HepG2 (cell line): ENCODE data around the gene CCDC183. TPM values are rescaled to one million over a fixed set of nuclear protein-coding genes. Genes with fewer than 3 reads are reported as not detected.

Experiments
- ATAD3A ChIP-seq: sonication (generic); formaldehyde crosslinking; IDR thresholded peaks from 2 replicates; pipeline ENCODE4 v1.4.0; 2020; ENCODE audit warnings: missing genetic modification reagents
- CHD2 ChIP-seq: IDR thresholded peaks from 2 replicates; pipeline ENCODE4 v1.6.1; 2011; ENCODE audit warnings: low read depth, low read length, improper control_type of control experiment
- EP300 ChIP-seq, 3 experiments: sonication (generic) in 1 of 3; formaldehyde crosslinking in 1 of 3; IDR thresholded peaks; 2 replicates each; pipeline versions ENCODE4 v1.5.1 to v1.6.1; 2011 to 2020; ENCODE audit warnings: low read depth in 2 of 3, low read length in 2 of 3, borderline replicate concordance in 1 of 3, improper control_type of control experiment in 1 of 3, mild to moderate bottlenecking in 1 of 3, missing genetic modification reagents in 1 of 3, moderate library complexity in 1 of 3
- FOXC1 ChIP-seq: sonication (generic); formaldehyde crosslinking; IDR thresholded peaks from 2 replicates; pipeline ENCODE4 v1.8.0; 2022; ENCODE audit warnings: mild to moderate bottlenecking, missing genetic modification reagents, borderline replicate concordance
- GABPA ChIP-seq, 2 experiments: IDR thresholded peaks; 2 replicates each; pipeline ENCODE4 v1.6.1; 2011 to 2016; ENCODE audit warnings: low read depth in 2 of 2, low read length in 1 of 2, missing biosample characterization in 1 of 2, missing genetic modification characterization in 1 of 2
- HNF4G ChIP-seq, 2 experiments: sonication (generic) in 1 of 2; formaldehyde crosslinking in 1 of 2; IDR thresholded peaks; 2 replicates each; pipeline versions ENCODE4 v1.4.0 to v1.6.1; 2011 to 2020; ENCODE audit warnings: borderline replicate concordance in 2 of 2, low read depth in 2 of 2, mild to moderate bottlenecking in 2 of 2, low read length in 1 of 2, missing genetic modification reagents in 1 of 2, moderate library complexity in 1 of 2
- IRF2 ChIP-seq: IDR thresholded peaks from 2 replicates; pipeline ENCODE4 v1.6.1; 2018; ENCODE audit warnings: missing genetic modification reagents, missing compliant biosample characterization
- KLF9 ChIP-seq: IDR thresholded peaks from 2 replicates; pipeline ENCODE4 v1.6.1; 2016; ENCODE audit warnings: low read depth
- MXI1 ChIP-seq: IDR thresholded peaks from 3 replicates; pipeline ENCODE4 v1.6.1; 2012; ENCODE audit warnings: low read depth, low read length, inconsistent platforms, borderline replicate concordance
- NONO ChIP-seq, 2 experiments: fragments of 450-650 bp in 1 of 2; sonication (generic) in 1 of 2; formaldehyde crosslinking in 1 of 2; IDR thresholded peaks in 1 of 2; conservative IDR thresholded peaks in 1 of 2; 2 replicates each; pipeline versions ENCODE4 v1.6.1 to v1.8.0; 2017 to 2022; ENCODE audit warnings: mild to moderate bottlenecking in 1 of 2, missing genetic modification reagents in 1 of 2, moderate library complexity in 1 of 2
- ONECUT2 ChIP-seq: sonication (generic); formaldehyde crosslinking; IDR thresholded peaks from 2 replicates; pipeline ENCODE4 v1.4.0; 2020; ENCODE audit warnings: missing genetic modification reagents
- PHB2 ChIP-seq: fragments of 450-650 bp; IDR thresholded peaks from 2 replicates; pipeline ENCODE4 v1.6.1; 2018; ENCODE audit not compliant: partially characterized antibody
- RARA ChIP-seq: IDR thresholded peaks from 2 replicates; pipeline ENCODE4 v1.6.1; 2016; ENCODE audit warnings: missing genetic modification reagents, missing compliant biosample characterization
- SMYD3 ChIP-seq: sonication (generic); formaldehyde crosslinking; IDR thresholded peaks from 2 replicates; pipeline ENCODE4 v1.8.1; 2023; ENCODE audit warnings: mild to moderate bottlenecking, missing genetic modification reagents
- SOX5 ChIP-seq: IDR thresholded peaks from 2 replicates; pipeline ENCODE4 v1.6.1; 2016; ENCODE audit warnings: borderline replicate concordance
- SP4 ChIP-seq: sonication (generic); formaldehyde crosslinking; IDR thresholded peaks from 2 replicates; pipeline ENCODE4 v1.8.1; 2023; ENCODE audit warnings: mild to moderate bottlenecking, missing genetic modification reagents
- THAP11 ChIP-seq: IDR thresholded peaks from 2 replicates; pipeline ENCODE4 v1.6.1; 2016; ENCODE audit warnings: missing biosample characterization, missing genetic modification reagents
- ZBTB1 ChIP-seq: sonication (generic); formaldehyde crosslinking; IDR thresholded peaks from 2 replicates; pipeline ENCODE4 v1.4.0; 2020; ENCODE audit warnings: missing genetic modification reagents, borderline replicate concordance
- ZFYVE20 ChIP-seq: sonication (generic); formaldehyde crosslinking; IDR thresholded peaks from 2 replicates; pipeline ENCODE4 v1.8.0; 2023; ENCODE audit warnings: low read depth, mild to moderate bottlenecking, moderate library complexity, missing genetic modification reagents, borderline replicate concordance
- ZNF275 ChIP-seq: sonication (generic); formaldehyde crosslinking; IDR thresholded peaks from 2 replicates; pipeline ENCODE4 v1.8.0; 2022; ENCODE audit warnings: missing genetic modification reagents, mild to moderate bottlenecking, inconsistent platforms, borderline replicate concordance
- ZNF326 ChIP-seq: sonication (generic); formaldehyde crosslinking; IDR thresholded peaks from 2 replicates; pipeline ENCODE4 v1.4.0; 2020; ENCODE audit warnings: missing genetic modification reagents, borderline replicate concordance
- ZNF468 ChIP-seq: sonication (generic); formaldehyde crosslinking; IDR thresholded peaks from 2 replicates; pipeline ENCODE4 v1.8.0; 2022; ENCODE audit warnings: mild to moderate bottlenecking, moderate library complexity, missing genetic modification reagents
- ZNF546 ChIP-seq: sonication (generic); formaldehyde crosslinking; conservative IDR thresholded peaks from 2 replicates; pipeline ENCODE4 v1.8.1; 2023; ENCODE audit warnings: mild to moderate bottlenecking, missing genetic modification reagents
- ZNF558 ChIP-seq: sonication (generic); formaldehyde crosslinking; IDR thresholded peaks from 2 replicates; pipeline ENCODE4 v1.9.0; 2022; ENCODE audit warnings: mild to moderate bottlenecking, missing genetic modification reagents, borderline replicate concordance
- ZNF784 ChIP-seq: sonication (generic); formaldehyde crosslinking; IDR thresholded peaks from 2 replicates; pipeline ENCODE4 v1.5.1; 2020; ENCODE audit warnings: missing genetic modification reagents, mild to moderate bottlenecking, borderline replicate concordance
- polyA plus RNA-seq, 8 experiments: library from polyadenylated mRNA; depleted of rRNA in 3 of 8; stranded (reverse) in 7 of 8; unstranded in 1 of 8; fragments of >200 nt; fragmentation: Illumina TruSeq in 4 of 8; extraction: Trizol in 4 of 8; gene quantifications; 2 replicates each; pipeline versions ENCODE4 v1.2.1 to v1.2.3, GENCODE V29; 2011 to 2016; ENCODE audit warnings: low read depth in 4 of 8, missing spikeins in 1 of 8, mixed read lengths in 1 of 8; ENCODE audit not compliant: insufficient read depth in 1 of 8
- total RNA-seq, 5 experiments: library from RNA; depleted of rRNA; stranded (reverse); fragments of >200 nt; fragmentation: Illumina TruSeq; extraction: Trizol; gene quantifications; 2 replicates each; pipeline ENCODE4 v1.2.3, GENCODE V29; 2016; ENCODE audit warnings: low read depth in 1 of 5
- TF ChIP-seq, protein P1 (sequence below): sonication (generic); formaldehyde crosslinking; conservative IDR thresholded peaks from 2 replicates; pipeline ENCODE4 v1.8.0; 2022; ENCODE audit warnings: low read depth, missing genetic modification reagents

The CCDC183 gene
- total and polyA plus RNA-seq, 2 of the 13 experiments (the other 11 are each of a cell fraction or from before 2014, with no cell fraction given), result 5.0 to 66.4 TPM

DNA sequence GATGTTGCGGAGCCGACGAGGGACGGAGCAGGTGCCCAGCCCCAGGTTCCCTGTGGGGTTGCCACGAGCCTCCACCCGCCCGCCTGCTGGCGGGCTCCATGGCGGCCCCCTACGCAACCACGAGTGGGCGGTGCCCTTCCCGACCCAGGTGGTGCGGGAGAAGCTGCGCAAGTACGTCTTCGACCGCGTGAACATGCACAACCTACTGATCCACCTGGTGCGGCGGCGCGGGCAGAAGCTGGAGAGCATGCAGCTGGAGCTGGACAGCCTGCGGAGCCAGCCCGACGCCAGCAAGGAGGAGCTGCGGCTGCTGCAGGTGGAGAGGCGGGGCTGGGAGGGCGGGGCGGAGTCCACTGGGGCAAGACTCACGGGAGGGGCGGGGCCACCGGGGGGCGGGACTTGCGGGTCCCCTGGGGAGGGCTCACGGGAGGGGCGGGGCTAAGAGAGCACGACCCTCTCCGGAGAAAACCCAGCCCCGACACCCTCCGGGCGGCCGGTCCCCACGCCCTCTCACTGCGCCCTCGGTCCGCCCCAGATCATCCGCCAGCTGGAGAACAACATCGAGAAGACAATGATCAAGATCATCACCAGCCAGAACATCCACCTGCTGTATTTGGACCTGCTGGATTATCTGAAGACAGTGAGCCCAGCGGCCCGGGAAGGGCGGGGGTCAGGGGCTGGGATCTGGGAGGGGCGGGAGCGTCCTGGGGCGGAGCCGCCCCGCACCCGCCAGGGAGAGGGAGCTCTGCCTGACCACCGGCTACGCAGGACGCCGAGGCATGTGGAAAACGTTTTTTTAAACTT is 3.9 kb downstream of the CCDC183 start (continued):
- no peak for TF ChIP-seq ZNF784 (CRISPR knock-in tag)
- TF ChIP-seq ONECUT2 (CRISPR knock-in tag), result no peak
- no peak for TF ChIP-seq SMYD3 (CRISPR knock-in tag)
- no peak for TF ChIP-seq NONO (IDR thresholded peaks at IDR 0.05)
- TF ChIP-seq NONO (CRISPR knock-in tag; conservative IDR thresholded peaks at IDR 0.05), result no peak; the same call in 1 of the 2 replicates
- TF ChIP-seq ZFYVE20 (CRISPR knock-in tag), result no peak
- TF ChIP-seq ZNF275, result no peak
- no peak for TF ChIP-seq ZNF546
- TF ChIP-seq RARA (CRISPR knock-in tag), result peak; percentile 8; the same call in 1 of the 2 replicates
- no peak for TF ChIP-seq ZNF468
- no peak for TF ChIP-seq GABPA (IDR thresholded peaks at IDR 0.05; ENCODE audit: low read depth, low read length)
- TF ChIP-seq GABPA (CRISPR knock-in tag; IDR thresholded peaks at IDR 0.05; ENCODE audit: low read depth), result no peak
- TF ChIP-seq, protein P1, sequence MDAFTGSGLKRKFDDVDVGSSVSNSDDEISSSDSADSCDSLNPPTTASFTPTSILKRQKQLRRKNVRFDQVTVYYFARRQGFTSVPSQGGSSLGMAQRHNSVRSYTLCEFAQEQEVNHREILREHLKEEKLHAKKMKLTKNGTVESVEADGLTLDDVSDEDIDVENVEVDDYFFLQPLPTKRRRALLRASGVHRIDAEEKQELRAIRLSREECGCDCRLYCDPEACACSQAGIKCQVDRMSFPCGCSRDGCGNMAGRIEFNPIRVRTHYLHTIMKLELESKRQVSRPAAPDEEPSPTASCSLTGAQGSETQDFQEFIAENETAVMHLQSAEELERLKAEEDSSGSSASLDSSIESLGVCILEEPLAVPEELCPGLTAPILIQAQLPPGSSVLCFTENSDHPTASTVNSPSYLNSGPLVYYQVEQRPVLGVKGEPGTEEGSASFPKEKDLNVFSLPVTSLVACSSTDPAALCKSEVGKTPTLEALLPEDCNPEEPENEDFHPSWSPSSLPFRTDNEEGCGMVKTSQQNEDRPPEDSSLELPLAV, result no peak
- TF ChIP-seq EP300 (IDR thresholded peaks at IDR 0.05; ENCODE audit: low read depth in 2 of 2, low read length in 2 of 2), result no peak
- 0 out of 2 replicates have a peak, but pooled peaks have one; percentile 9 for TF ChIP-seq EP300 (CRISPR knock-in tag; IDR thresholded peaks at IDR 0.05; ENCODE audit: borderline replicate concordance)
- TF ChIP-seq HNF4G (IDR thresholded peaks at IDR 0.05; ENCODE audit: borderline replicate concordance, low read depth, low read length), result no peak
- TF ChIP-seq HNF4G (CRISPR knock-in tag; IDR thresholded peaks at IDR 0.05; ENCODE audit: borderline replicate concordance, low read depth), result no peak
- TF ChIP-seq FOXC1 (CRISPR knock-in tag), result no peak
- no peak for TF ChIP-seq IRF2 (CRISPR knock-in tag)
- no peak for TF ChIP-seq SOX5 (CRISPR knock-in tag)
- no peak for TF ChIP-seq KLF9 (CRISPR knock-in tag)
- TF ChIP-seq ZNF558 (CRISPR knock-in tag), result no peak; the same call in 1 of the 2 replicates
- no peak for TF ChIP-seq ATAD3A (CRISPR knock-in tag)
- peak; percentile 52; the same call in 1 of the 3 replicates for TF ChIP-seq MXI1
- no peak for TF ChIP-seq CHD2
- TF ChIP-seq ZBTB1 (CRISPR knock-in tag), result peak; percentile 69; the same call in 1 of the 2 replicates
- 0 out of 2 replicates have a peak, but pooled peaks have one; percentile 0 for TF ChIP-seq THAP11 (CRISPR knock-in tag)
- TF ChIP-seq PHB2, result no peak
- no peak for TF ChIP-seq SP4 (CRISPR knock-in tag)
- TF ChIP-seq ZNF326 (CRISPR knock-in tag), result no peak
